Ramos (cell line): ENCODE data around the gene ATG4C.

Source experiments
- in situ Hi-C: fragments of 300-500 bp; cut with MboI; formaldehyde crosslinking; loops from one replicate; pipeline ENCODE4 v1.14.3; 2022; ENCODE audit warnings: low sequenced_read_pairs; ENCODE audit not compliant: unreplicated experiment

Gene ATG4C

GRCh38 chr1:62834400-62834961, 50.5 kb downstream of the ATG4C start:
- in situ Hi-C loops, result loop anchor here (25.0 kb wide), 1 partner anchor 703 kb away; no protein-coding TSS in a partner anchor

- in situ Hi-C loops, result loop anchor here (25.0 kb wide), 1 partner anchor 700 kb away; no protein-coding TSS in a partner anchor
These were observed 53.1 kb downstream of the ATG4C start for GRCh38 chr1:62836856-62837540.

- in situ Hi-C loops, result loop anchor here (25.0 kb wide), 1 partner anchor 697 kb away; no protein-coding TSS in a partner anchor
These were observed 56.6 kb downstream of the ATG4C start for GRCh38 chr1:62840555-62840954.

- in situ Hi-C loops, result loop anchor here (25.0 kb wide), 1 partner anchor 696 kb away; no protein-coding TSS in a partner anchor
These were observed 57.7 kb downstream of the ATG4C start for GRCh38 chr1:62841587-62842169.

GRCh38 chr1:62844030-62844429, 60.1 kb downstream of the ATG4C start:
- in situ Hi-C loops, result loop anchor here (25.0 kb wide), 1 partner anchor 693 kb away; no protein-coding TSS in a partner anchor

GRCh38 chr1:62849031-62849430, 65.1 kb downstream of the ATG4C start:
- in situ Hi-C loops, result loop anchor here (25.0 kb wide), 1 partner anchor 688 kb away; no protein-coding TSS in a partner anchor

GRCh38 chr1:62852253-62852652, 68.3 kb downstream of the ATG4C start:
- in situ Hi-C loops, result loop anchor here (5.0 kb wide), 1 partner anchor 195 kb away; no protein-coding TSS in a partner anchor

- in situ Hi-C loops, result no loop called here
These were observed 73.0 kb downstream of the ATG4C start for GRCh38 chr1:62856960-62857359.

- in situ Hi-C loops, result no loop called here
These were observed 85.4 kb downstream of the ATG4C start for GRCh38 chr1:62869217-62869754.

GRCh38 chr1:62870148-62870547, 86.2 kb downstream of the ATG4C start:
- in situ Hi-C loops, result no loop called here

GRCh38 chr1:62875676-62876075, 91.7 kb downstream of the ATG4C start:
- in situ Hi-C loops, result no loop called here

- in situ Hi-C loops, result no loop called here
These were observed 92.6 kb downstream of the ATG4C start for GRCh38 chr1:62876535-62876934.

GRCh38 chr1:62877579-62877978, 93.6 kb downstream of the ATG4C start:
- in situ Hi-C loops, result no loop called here

GRCh38 chr1:62879962-62880361, 96.0 kb downstream of the ATG4C start:
- in situ Hi-C loops, result no loop called here

- in situ Hi-C loops, result no loop called here
These were observed 98.5 kb downstream of the ATG4C start for GRCh38 chr1:62882201-62883104.

GRCh38 chr1:62884156-62884740, 100.3 kb downstream of the ATG4C start:
- in situ Hi-C loops, result no loop called here

GRCh38 chr1:62887799-62888507, 104.0 kb downstream of the ATG4C start:
- in situ Hi-C loops, result no loop called here

- in situ Hi-C loops, result no loop called here
These were observed 108.1 kb downstream of the ATG4C start for GRCh38 chr1:62891956-62892562.

- in situ Hi-C loops, result no loop called here
These were observed 113.9 kb downstream of the ATG4C start for GRCh38 chr1:62897788-62898187.
